GM13976 (cell line): ENCODE results near the gene ERCC6L2.

Experiments used
- DNase-seq: peaks from one replicate; pipeline ENCODE4 v3.0.0; 2012; ENCODE audit warnings: low spot score
- CTCF ChIP-seq: IDR thresholded peaks from 2 replicates; pipeline ENCODE4 v1.5.1; 2012; ENCODE audit warnings: borderline replicate concordance, mild to moderate bottlenecking; ENCODE audit not compliant: insufficient read depth; ENCODE audit errors: extremely low read depth, missing control alignments, control extremely low read depth
- in situ Hi-C: fragments of 300-500 bp; cut with MboI; formaldehyde crosslinking; loops from one replicate; pipeline ENCODE4 v1.12.0; 2022; ENCODE audit warnings: low sequenced_read_pairs, mixed read lengths, inconsistent platforms; ENCODE audit not compliant: unreplicated experiment

ERCC6L2 gene

GRCh38 chr9:95875305-95876137 is at the start of gene ERCC6L2:
Gene ERCC6L2, plus strand, starts transcription at chr9:95875691. Its CDS starts 348 bp downstream, at chr9:95876039.
- DNase-seq: peak; percentile 93
- in situ Hi-C loops: no loop called here
- no peak for TF ChIP-seq CTCF

GRCh38 chr9:95826183-95826838 is 49.2 kb upstream of the ERCC6L2 start:
- in situ Hi-C loops: no loop called here
- no peak for TF ChIP-seq CTCF
- no peak for DNase-seq

GRCh38 chr9:95830768-95831167 is 44.7 kb upstream of the ERCC6L2 start:
- DNase-seq: no peak
- in situ Hi-C loops: no loop called here
- no peak for TF ChIP-seq CTCF

- DNase-seq: no peak
- in situ Hi-C loops: no loop called here
- TF ChIP-seq CTCF: no peak
Observed at GRCh38 chr9:95831810-95832209, 43.7 kb upstream of the ERCC6L2 start.

- in situ Hi-C loops: no loop called here
- TF ChIP-seq CTCF: no peak
- no peak for DNase-seq
Observed at GRCh38 chr9:95833546-95834178, 41.8 kb upstream of the ERCC6L2 start.

GRCh38 chr9:95834281-95834907 is 41.1 kb upstream of the ERCC6L2 start:
- TF ChIP-seq CTCF: no peak
- no peak for DNase-seq
- in situ Hi-C loops: no loop called here
